ENCODE results near the gene TAF8. TPM values are rescaled to one million over a fixed set of nuclear protein-coding genes. Genes with fewer than 3 reads are reported as not detected.

The TAF8 gene
- total RNA-seq, 1 donor from 2014 or later = 28.9 TPM

- no peak for TF ChIP-seq CTCF (conservative IDR thresholded peaks at IDR 0.05)
- H3K4me1 Mint-ChIP-seq = no peaks in the 10 kb centered on the region
- H3K27me3 Mint-ChIP-seq (ENCODE audit: low read depth) = no peaks in the 10 kb centered on the region
- no peaks in the 10 kb centered on the region for H3K9me3 Mint-ChIP-seq
- no peaks in the 10 kb centered on the region for H3K36me3 Mint-ChIP-seq (ENCODE audit: low read depth)
- no peak for DNase-seq (ENCODE audit: low read depth, low spot score)
- H3K27ac Mint-ChIP-seq (ENCODE audit: unreplicated experiment) = no peak overlapping the region
- no peak overlapping the region for H3K4me3 Mint-ChIP-seq
Measured at GRCh38 chr6:42123379-42124103, 73.2 kb downstream of the TAF8 start.

- Mint-ChIP-seq H3K4me3 (no peak overlapping the region), H3K4me1 (no peaks in the 10 kb centered on the region), H3K27ac (ENCODE audit: unreplicated experiment) (no peak overlapping the region), H3K36me3 (ENCODE audit: low read depth) (no peaks in the 10 kb centered on the region), H3K9me3 (no peaks in the 10 kb centered on the region), H3K27me3 (ENCODE audit: low read depth) (no peaks in the 10 kb centered on the region)
- TF ChIP-seq CTCF (conservative IDR thresholded peaks at IDR 0.05) = no peak
- DNase-seq (ENCODE audit: low read depth, low spot score) = no peak
Measured at GRCh38 chr6:42124223-42124836, 74.0 kb downstream of the TAF8 start.

- no peaks in the 10 kb centered on the region for H3K4me1 Mint-ChIP-seq
- H3K36me3 Mint-ChIP-seq (ENCODE audit: low read depth) = no peaks in the 10 kb centered on the region
- H3K27me3 Mint-ChIP-seq (ENCODE audit: low read depth) = no peaks in the 10 kb centered on the region
- no peak for DNase-seq (ENCODE audit: low read depth, low spot score)
- TF ChIP-seq CTCF (conservative IDR thresholded peaks at IDR 0.05) = no peak
- H3K27ac Mint-ChIP-seq (ENCODE audit: unreplicated experiment) = no peak overlapping the region
- no peak overlapping the region for H3K4me3 Mint-ChIP-seq
- no peaks in the 10 kb centered on the region for H3K9me3 Mint-ChIP-seq
Measured at GRCh38 chr6:42125231-42125630, 74.9 kb downstream of the TAF8 start.

- H3K9me3 Mint-ChIP-seq = no peaks in the 10 kb centered on the region
- H3K4me3 Mint-ChIP-seq = no peak overlapping the region
- no peak for TF ChIP-seq CTCF (conservative IDR thresholded peaks at IDR 0.05)
- no peaks in the 10 kb centered on the region for H3K27me3 Mint-ChIP-seq (ENCODE audit: low read depth)
- no peaks in the 10 kb centered on the region for H3K4me1 Mint-ChIP-seq
- H3K36me3 Mint-ChIP-seq (ENCODE audit: low read depth) = no peaks in the 10 kb centered on the region
- DNase-seq (ENCODE audit: low read depth, low spot score) = no peak
- H3K27ac Mint-ChIP-seq (ENCODE audit: unreplicated experiment) = no peak overlapping the region
Measured at GRCh38 chr6:42125663-42126062, 75.3 kb downstream of the TAF8 start.

GRCh38 chr6:42128460-42129359 is 78.4 kb downstream of the TAF8 start:
- peak overlapping the region; percentile 24 for H3K27ac Mint-ChIP-seq (ENCODE audit: unreplicated experiment)
- no peaks in the 10 kb centered on the region for H3K36me3 Mint-ChIP-seq (ENCODE audit: low read depth)
- no peak for DNase-seq (ENCODE audit: low read depth, low spot score)
- no peak for TF ChIP-seq CTCF (conservative IDR thresholded peaks at IDR 0.05)
- H3K27me3 Mint-ChIP-seq (ENCODE audit: low read depth) = no peaks in the 10 kb centered on the region
- no peak overlapping the region for H3K4me3 Mint-ChIP-seq
- no peaks in the 10 kb centered on the region for H3K4me1 Mint-ChIP-seq
- H3K9me3 Mint-ChIP-seq = no peaks in the 10 kb centered on the region

Measured in neural crest cell (in vitro differentiated cells).